ENCODE measurements around the gene EXOSC9.

The EXOSC9 gene

DNA sequence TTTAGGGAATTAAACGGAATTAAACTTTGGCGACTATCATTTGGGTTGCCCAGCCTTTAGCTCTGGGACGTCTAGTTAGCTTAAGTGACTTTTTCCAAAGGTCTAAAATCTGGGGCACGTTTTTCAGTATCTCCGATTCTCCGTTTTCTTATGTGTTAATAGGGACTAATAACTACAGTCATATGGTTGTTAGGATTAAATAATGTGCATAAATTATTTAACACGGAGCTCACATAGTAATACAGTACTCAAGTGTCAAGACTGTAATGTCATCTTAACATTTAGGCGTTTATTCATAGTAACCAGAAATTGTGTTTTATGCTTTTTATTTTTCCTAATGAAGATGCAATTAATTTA is 23.0 kb downstream of the EXOSC9 start:
- no peak for DNase-seq (ENCODE audit: low read depth)

DNA sequence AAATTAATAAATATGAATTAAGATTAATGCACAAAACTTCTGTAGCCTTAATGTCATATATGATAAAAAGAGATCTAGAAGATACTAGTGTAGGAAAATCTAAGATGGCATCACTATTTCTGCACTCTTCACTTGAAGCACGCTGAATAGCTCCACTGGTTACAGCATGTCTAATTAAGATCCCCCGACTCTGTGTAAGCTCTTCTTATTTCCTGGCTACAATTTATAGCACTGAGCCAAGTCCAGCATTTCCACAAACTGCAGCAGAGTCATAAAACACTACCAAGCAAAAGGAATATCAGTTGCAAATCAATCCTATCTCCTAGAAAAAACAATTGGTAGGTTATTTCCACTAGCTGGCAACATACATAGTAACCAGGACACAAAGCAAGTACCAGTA is 23.8 kb downstream of the EXOSC9 start:
- DNase-seq (ENCODE audit: low read depth), result no peak

DNA sequence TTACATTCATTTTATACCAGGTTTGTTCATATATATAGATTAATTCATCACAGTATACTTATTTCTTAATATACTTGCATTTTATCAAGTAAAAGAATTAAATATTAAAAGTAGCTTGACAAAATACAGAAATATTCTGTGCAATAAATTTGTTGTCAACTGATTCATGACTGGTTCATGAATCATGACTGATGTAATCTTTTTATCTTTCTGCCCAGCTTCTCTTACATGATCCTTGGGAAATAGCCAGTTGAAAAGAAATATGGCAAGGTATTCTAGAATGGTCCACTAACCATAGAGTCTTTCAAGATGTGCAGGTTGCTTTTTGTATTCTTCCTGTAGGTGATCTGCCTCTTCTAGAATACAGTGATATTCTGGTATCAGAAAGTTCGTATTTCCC is 26.7 kb downstream of the EXOSC9 start:
- no peak for DNase-seq (ENCODE audit: low read depth)

DNA sequence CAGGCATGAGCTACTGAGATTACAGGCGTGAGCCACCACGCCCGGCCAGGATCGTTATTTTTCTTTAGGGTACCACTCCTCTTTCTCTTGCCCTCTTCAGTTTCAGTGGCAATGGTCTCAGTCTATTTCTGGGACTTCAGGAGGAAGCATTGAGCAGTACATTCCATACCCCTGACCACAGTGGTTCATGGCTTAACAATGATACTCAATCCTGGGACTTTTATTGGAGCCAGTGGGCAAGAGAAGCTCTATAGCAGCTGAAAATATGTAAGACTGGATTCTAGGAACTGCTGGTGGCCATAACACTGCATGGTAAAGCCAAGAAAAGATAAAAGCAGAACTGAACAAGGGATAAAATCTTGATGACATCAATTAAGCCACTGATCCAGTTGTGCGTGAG is 28.4 kb downstream of the EXOSC9 start:
- no peak for DNase-seq (ENCODE audit: low read depth)

DNA sequence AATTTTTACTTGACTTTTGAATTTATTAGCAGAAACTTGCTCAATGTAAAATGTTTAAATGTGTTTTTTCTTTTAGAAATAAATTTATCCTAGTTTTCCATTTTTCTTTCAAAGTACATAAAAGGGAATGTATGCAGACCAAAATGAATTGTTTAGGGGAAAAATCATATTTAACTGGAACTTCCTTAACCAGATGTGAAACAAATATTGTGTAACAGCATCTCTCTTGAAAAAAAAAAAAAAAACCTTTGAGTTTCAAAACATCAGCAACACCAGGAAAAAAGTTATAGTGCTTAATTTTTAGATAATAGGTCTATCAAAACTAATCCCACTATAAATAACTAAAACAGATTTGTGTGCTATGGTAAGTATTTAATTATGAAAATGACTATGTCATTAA is 37.0 kb downstream of the EXOSC9 start:
- no peak for DNase-seq (ENCODE audit: low read depth)

DNA sequence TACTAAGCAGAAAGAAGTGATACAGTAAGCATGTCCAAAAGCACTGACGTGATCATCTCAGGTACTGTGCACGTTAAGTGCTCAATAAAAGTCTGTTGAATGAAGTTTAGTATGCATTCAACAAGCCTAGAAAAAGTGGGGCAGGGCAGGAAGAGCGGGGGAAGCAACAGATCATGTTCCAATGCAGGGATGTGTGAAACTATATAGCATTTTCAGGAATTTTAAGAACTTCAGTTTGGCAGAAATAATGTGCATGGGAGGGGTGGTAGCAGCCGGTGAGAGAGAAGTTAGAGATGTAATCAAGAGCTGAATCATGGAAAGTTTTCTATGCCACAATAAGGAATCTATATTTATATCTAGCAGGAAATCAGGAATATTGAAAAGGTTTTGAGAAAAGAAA is 41.7 kb downstream of the EXOSC9 start:
- DNase-seq (ENCODE audit: low read depth), result no peak

DNA sequence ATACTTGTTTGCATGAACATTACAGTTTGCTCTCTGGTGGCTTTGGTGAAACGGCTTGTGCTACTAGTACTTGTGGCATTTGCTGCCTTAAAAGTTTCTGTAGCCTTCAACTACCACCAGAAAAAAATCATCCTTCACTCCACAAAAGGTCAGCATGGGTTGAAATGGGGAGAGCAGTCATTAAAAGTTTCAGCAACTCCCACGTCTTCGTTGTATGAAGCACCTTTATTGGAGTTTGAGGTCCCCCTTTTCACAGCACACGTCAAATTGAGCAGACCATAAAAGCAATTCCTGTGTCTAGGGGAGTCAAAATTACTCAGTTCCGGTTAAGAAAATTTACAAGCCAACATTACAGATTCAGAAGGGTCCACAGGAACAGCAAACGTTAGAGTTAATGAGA is 45.5 kb downstream of the EXOSC9 start:
- DNase-seq (ENCODE audit: low read depth), result no peak

DNA sequence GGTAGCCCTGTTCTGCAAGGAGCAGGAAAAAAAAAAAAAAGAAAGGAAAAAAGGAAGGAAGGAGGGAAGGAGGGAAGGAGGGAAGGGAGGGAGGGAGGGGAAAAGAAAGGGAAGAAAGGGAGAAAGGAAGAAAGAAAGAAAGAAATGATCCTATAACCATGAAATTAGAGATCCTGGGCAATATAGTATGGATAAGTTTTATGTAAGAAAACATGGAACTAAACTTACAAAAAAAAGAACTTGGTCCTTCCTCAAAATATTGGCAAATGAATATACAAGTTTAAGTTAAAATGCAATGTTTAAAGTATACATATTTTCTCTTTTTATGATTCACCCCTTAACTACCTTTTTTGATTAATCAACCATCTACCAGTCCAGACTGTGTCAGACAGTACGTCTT is 50.2 kb downstream of the EXOSC9 start:
- DNase-seq (ENCODE audit: low read depth), result no peak

DNA sequence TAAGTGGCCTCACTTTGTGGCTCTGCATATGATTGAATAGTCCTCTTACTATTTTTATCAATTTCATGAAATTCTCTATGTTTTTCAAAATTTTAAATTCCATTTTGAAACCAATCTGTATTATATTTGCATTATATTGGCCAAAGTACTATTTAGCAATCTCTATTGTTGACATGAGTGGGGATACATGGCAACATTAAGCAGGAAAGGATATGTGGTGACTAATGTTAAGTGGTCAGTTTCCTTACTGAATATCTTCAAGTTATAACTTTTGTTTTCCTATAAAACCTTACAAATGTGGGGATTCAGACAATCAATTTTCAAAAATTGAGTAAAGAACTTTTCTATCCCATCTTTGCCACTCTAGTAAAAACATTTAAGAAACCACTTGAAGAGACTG is 59.0 kb downstream of the EXOSC9 start:
- no peak for DNase-seq (ENCODE audit: low read depth)

DNA sequence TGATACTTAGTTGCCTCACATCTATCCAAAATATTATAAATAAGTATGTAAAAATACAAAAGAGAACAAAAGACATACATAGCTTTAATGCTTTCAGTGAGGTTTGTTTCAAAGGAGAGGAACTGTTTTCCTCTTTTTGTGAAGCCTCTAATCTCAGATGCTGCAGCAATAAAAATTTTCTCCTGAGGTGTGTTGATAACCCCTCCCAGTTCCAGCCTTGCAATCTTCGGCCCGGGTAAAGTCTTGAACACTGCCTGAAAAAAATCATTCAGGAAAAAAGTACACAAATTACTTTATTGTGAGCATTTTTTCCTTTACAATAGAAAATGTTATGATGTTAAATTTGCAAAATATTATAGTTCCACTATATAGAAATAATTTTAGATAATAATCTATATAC is 60.3 kb downstream of the EXOSC9 start:
- no peak for DNase-seq (ENCODE audit: low read depth)

DNA sequence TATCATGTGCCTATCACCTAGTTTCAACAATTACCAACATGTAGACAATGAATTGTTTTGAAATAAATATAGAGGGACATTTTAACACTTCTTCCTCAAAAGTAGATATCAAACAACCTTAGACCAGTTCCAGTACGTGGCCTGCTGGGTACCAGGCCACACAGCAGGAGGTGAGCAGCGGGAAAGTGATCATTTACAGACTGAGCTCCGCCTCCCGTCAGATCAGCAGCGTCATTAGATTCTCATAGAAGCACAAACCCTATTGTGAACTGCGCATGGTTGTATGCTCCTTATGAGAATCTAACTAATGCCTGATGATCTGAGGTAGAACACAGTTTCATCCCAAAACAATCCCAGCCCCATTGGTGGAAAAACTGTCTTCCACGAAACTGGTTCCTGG is 62.7 kb downstream of the EXOSC9 start:
- DNase-seq (ENCODE audit: low read depth), result no peak
